K562 (cell line): ENCODE data around the gene TACR1. TPM values are rescaled to one million over a fixed set of nuclear protein-coding genes. Genes with fewer than 3 reads are reported as not detected.
"Not testable (repeated sequence)": the region's sequence is repeated elsewhere in the genome, so short reads cannot be mapped to it uniquely, and the experiment has no call there.

ENCODE experiments used
- ATAC-seq: fragments of 200-7000 bp; cut with Tn5 transposase; 3 replicates; pipeline ENCODE4 v1.9.1; 2020; ENCODE audit warnings: moderate library complexity
- BruUV-seq: library from RNA; stranded (reverse); fragments of 400-500 nt; replicated peaks from 2 replicates; lab custom pipeline; 2021; lab: Mats Ljungman, UMichigan
- CTCF ChIA-PET: fragments of 300-600 bp; formaldehyde crosslinking; extraction: SDS; loops from one replicate; lab custom pipeline; 2021; ENCODE audit warnings: low intra/inter-chr PET ratio; lab: Yijun Ruan, JAX
- POLR2A ChIA-PET: fragments of 300-600, 350-650 bp; sonication (Branson Sonifier 250); formaldehyde crosslinking; extraction: SDS; loops from one replicate; lab custom pipeline; 2021; ENCODE audit warnings: antibody characterized with exemption, inconsistent platforms; lab: Yijun Ruan, JAX
- DNase-seq, 4 experiments: peaks; one replicate each; pipeline versions ENCODE4 v3.0.0 to v3.0.0-alpha.2; 2011 to 2018; ENCODE audit warnings: low spot score in 3 of 4, mixed read lengths in 3 of 4; ENCODE audit errors: extremely low read depth in 1 of 4
- FAIRE-seq: peaks from 2 replicates; lab custom pipeline; 2011; peaks lifted over from hg19 to GRCh38; lab: Jason Lieb, UNC
- H2AFZ ChIP-seq: 2 replicates; pipeline ENCODE4 v1.6.0; 2011; ENCODE audit warnings: low read depth, low read length, control low read depth, inconsistent platforms
- H3K27ac ChIP-seq: fragments of 200-600 bp; 3 replicates; pipeline ENCODE4 v1.8.0; 2011; ENCODE audit warnings: low read depth, mild to moderate bottlenecking, control low read depth, inconsistent platforms, low read length, moderate library complexity, mixed read lengths; ENCODE audit errors: extremely low read depth
- H3K27me3 ChIP-seq, 2 experiments: fragments of 300-600 bp in 1 of 2; 2 replicates in 1 of 2; 3 replicates in 1 of 2; pipeline versions ENCODE4 v1.6.0 to v1.8.0; 2011; ENCODE audit warnings: inconsistent platforms in 2 of 2, low read length in 2 of 2, mild to moderate bottlenecking in 1 of 2, mixed read lengths in 1 of 2, moderate library complexity in 1 of 2; ENCODE audit not compliant: control insufficient read depth in 2 of 2, insufficient read depth in 2 of 2
- H3K36me3 ChIP-seq: fragments of 300-600 bp; 3 replicates; pipeline ENCODE4 v1.8.0; 2011; ENCODE audit warnings: mild to moderate bottlenecking, low read length, inconsistent platforms; ENCODE audit not compliant: control insufficient read depth, insufficient read depth
- H3K4me1 ChIP-seq, 2 experiments: fragments of 200-600 bp in 1 of 2; replicated peaks in 1 of 2; 2 replicates in 1 of 2; 3 replicates in 1 of 2; pipeline versions ENCODE4 v1.5.1 to v1.8.0; 2011; ENCODE audit warnings: inconsistent platforms in 2 of 2, low read length in 2 of 2, mild to moderate bottlenecking in 1 of 2, mixed read lengths in 1 of 2, moderate library complexity in 1 of 2; ENCODE audit not compliant: control insufficient read depth in 2 of 2, insufficient read depth in 2 of 2
- H3K4me2 ChIP-seq: 2 replicates; pipeline ENCODE4 v1.6.1; 2011; ENCODE audit warnings: low read length, control low read depth, inconsistent platforms, mixed read lengths; ENCODE audit not compliant: insufficient read depth
- H3K4me3 ChIP-seq: fragments of 200-600 bp; sonication (generic), shearing (Covaris generic); 2 replicates; pipeline ENCODE4 v1.5.1; 2016; ENCODE audit warnings: control low read depth, inconsistent platforms
- H3K79me2 ChIP-seq: fragments of 200-600 bp; 3 replicates; pipeline ENCODE4 v1.8.0; 2011; ENCODE audit warnings: low read length, inconsistent platforms; ENCODE audit not compliant: control insufficient read depth, insufficient read depth
- H3K9ac ChIP-seq, 2 experiments: 2 replicates each; pipeline versions ENCODE4 v1.6.0 to v1.6.1; 2011; ENCODE audit warnings: low read depth in 2 of 2, low read length in 2 of 2, control low read depth in 1 of 2, inconsistent platforms in 1 of 2, mild to moderate bottlenecking in 1 of 2, mixed read lengths in 1 of 2; ENCODE audit not compliant: insufficient read depth in 1 of 2
- H3K9me1 ChIP-seq: one replicate; pipeline ENCODE4 v1.6.0; 2011; ENCODE audit warnings: inconsistent platforms, mild to moderate bottlenecking, low read length, moderate library complexity; ENCODE audit not compliant: control insufficient read depth, insufficient read depth
- H3K9me3 ChIP-seq: replicated peaks from 2 replicates; pipeline ENCODE4 v1.5.1; 2011; ENCODE audit warnings: low read depth, low read length, inconsistent platforms; ENCODE audit not compliant: control insufficient read depth, insufficient read depth
- H4K20me1 ChIP-seq: replicated peaks from 2 replicates; pipeline ENCODE4 v1.6.1; 2011; ENCODE audit warnings: low read length, inconsistent platforms, mixed read lengths; ENCODE audit not compliant: control insufficient read depth, insufficient read depth
- DACH1 ChIP-seq: fragments of 450-650 bp; IDR thresholded peaks from 2 replicates; pipeline ENCODE4 v1.6.1; 2018; ENCODE audit not compliant: partially characterized antibody
- EP400 ChIP-seq: fragments of 450-650 bp; IDR thresholded peaks from 2 replicates; pipeline ENCODE4 v1.6.1; 2017; ENCODE audit warnings: antibody characterized with exemption, mild to moderate bottlenecking, moderate library complexity
- MYNN ChIP-seq, 2 experiments: sonication (generic); formaldehyde crosslinking in 1 of 2; IDR thresholded peaks; 2 replicates each; pipeline versions ENCODE4 v1.5.0 to v1.6.1; 2016 to 2020; ENCODE audit warnings: antibody characterized with exemption in 1 of 2, missing genetic modification reagents in 1 of 2
- NFATC3 ChIP-seq: fragments of 450-650 bp; IDR thresholded peaks from 2 replicates; pipeline ENCODE4 v1.6.1; 2017; ENCODE audit warnings: mild to moderate bottlenecking
- ZNF431 ChIP-seq: sonication (generic); formaldehyde crosslinking; IDR thresholded peaks from 2 replicates; pipeline ENCODE4 v1.8.0; 2022; ENCODE audit warnings: mild to moderate bottlenecking, missing genetic modification reagents
- WGBS: fragments of 100-300 bp; shearing (Covaris generic); methylation state at CpG from one replicate; pipeline ENCODE4 v1.1.6; 2016; ENCODE audit warnings: low coverage, mixed read lengths; ENCODE audit not compliant: insufficient coverage; ENCODE audit errors: missing lambda C conversion rate; 5-methylcytosine and 5-hydroxymethylcytosine counted together
- in situ Hi-C: fragments of 300-500 bp; cut with MboI; formaldehyde crosslinking; loops from 4 replicates; pipeline ENCODE4 v1.15.0; 2018; ENCODE audit warnings: inconsistent platforms, mixed read lengths
- intact Hi-C: fragments of 100-400 bp; cut with micrococcal nuclease; formaldehyde crosslinking; loops from 2 replicates; pipeline ENCODE4 v1.14.2; 2022
- polyA plus RNA-seq, 8 experiments: library from polyadenylated mRNA; depleted of rRNA in 4 of 8; stranded (reverse) in 5 of 8; unstranded in 3 of 8; fragments of >200 nt; fragmentation: Nextera tagmentation in 2 of 8; fragmentation: Illumina TruSeq in 1 of 8; extraction: Ambion mirVana in 2 of 8; extraction: Trizol in 1 of 8; gene quantifications; 2 replicates each; pipeline versions ENCODE4 v1.2.1 to v1.2.3, GENCODE V29; 2011 to 2014; ENCODE audit warnings: inconsistent platforms in 1 of 8, missing spikeins in 1 of 8
- total RNA-seq, 7 experiments: library from RNA; depleted of rRNA in 6 of 7; stranded (reverse); fragments of >200 nt in 6 of 7; fragmentation: Illumina TruSeq in 2 of 7; extraction: Trizol in 2 of 7; gene quantifications; 2 replicates each; pipeline versions ENCODE4 v1.2.1 to v1.2.3, GENCODE V29; 2011 to 2021; ENCODE audit warnings: low replicate concordance in 1 of 7
- TF ChIP-seq, protein P1 (sequence below), 2 experiments: fragments of 250-450 bp in 1 of 2; fragments of 450-650 bp in 1 of 2; sonication (Bioruptor Pico) in 1 of 2; IDR thresholded peaks; 2 replicates each; pipeline versions ENCODE4 v1.6.1 to v1.8.0; 2016 to 2021; ENCODE audit warnings: mild to moderate bottlenecking in 2 of 2, moderate library complexity in 2 of 2, missing compliant biosample characterization in 1 of 2, missing genetic modification characterization in 1 of 2
- TF ChIP-seq, protein P2 (sequence below): sonication (generic); formaldehyde crosslinking; IDR thresholded peaks from 2 replicates; pipeline ENCODE4 v1.8.0; 2022; ENCODE audit warnings: mild to moderate bottlenecking, missing genetic modification reagents
- TF ChIP-seq, protein P3 (sequence below): IDR thresholded peaks from 3 replicates; pipeline ENCODE4 v1.6.1; 2011; ENCODE audit warnings: borderline replicate concordance, mild to moderate bottlenecking; ENCODE audit not compliant: insufficient read length, insufficient read depth

Gene TACR1
- total and polyA plus RNA-seq, 9 of the 15 experiments (the other 6 are each of a cell fraction or from before 2014, with no cell fraction given) = not detected

DNA sequence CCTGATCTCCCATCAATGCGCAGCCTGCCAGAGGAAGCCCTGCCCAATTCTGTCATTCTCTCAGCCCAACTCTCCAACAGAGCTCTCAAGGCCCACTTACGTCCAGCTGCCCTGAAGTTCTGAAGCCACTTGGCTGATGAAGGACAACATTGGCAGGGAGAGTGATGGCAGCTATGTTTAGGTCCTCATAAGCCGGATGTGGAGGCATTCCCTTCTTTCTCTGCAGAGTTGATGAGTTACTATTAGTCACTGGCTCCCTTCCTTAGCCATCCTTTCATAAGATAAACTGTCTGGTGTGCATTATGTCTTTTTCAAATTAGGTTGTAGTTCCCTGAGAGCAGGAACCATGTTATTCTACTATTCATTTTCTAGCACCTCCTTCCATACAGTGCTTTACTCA, 22.5 kb upstream of the TACR1 start (continued):
- TF ChIP-seq EP400 (no peak), NFATC3 (no peak), ZNF431 (CRISPR knock-in tag) (no peak), MYNN (IDR thresholded peaks at IDR 0.05) (no peak), MYNN (CRISPR knock-in tag; IDR thresholded peaks at IDR 0.05) (no peak), DACH1 (no peak)
- TF ChIP-seq, protein P1, sequence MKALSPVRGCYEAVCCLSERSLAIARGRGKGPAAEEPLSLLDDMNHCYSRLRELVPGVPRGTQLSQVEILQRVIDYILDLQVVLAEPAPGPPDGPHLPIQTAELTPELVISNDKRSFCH (CRISPR knock-in tag; IDR thresholded peaks at IDR 0.05) = no peak
- TF ChIP-seq, protein P1 (tag; IDR thresholded peaks at IDR 0.05) = no peak
- TF ChIP-seq, protein P2, sequence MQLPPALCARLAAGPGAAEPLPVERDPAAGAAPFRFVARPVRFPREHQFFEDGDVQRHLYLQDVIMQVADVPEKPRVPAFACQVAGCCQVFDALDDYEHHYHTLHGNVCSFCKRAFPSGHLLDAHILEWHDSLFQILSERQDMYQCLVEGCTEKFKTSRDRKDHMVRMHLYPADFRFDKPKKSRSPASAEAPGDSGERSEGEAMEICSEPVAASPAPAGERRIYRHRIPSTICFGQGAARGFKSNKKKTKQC (CRISPR knock-in tag) = no peak
- TF ChIP-seq, protein P3, sequence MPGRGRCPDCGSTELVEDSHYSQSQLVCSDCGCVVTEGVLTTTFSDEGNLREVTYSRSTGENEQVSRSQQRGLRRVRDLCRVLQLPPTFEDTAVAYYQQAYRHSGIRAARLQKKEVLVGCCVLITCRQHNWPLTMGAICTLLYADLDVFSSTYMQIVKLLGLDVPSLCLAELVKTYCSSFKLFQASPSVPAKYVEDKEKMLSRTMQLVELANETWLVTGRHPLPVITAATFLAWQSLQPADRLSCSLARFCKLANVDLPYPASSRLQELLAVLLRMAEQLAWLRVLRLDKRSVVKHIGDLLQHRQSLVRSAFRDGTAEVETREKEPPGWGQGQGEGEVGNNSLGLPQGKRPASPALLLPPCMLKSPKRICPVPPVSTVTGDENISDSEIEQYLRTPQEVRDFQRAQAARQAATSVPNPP = no peak

DNA sequence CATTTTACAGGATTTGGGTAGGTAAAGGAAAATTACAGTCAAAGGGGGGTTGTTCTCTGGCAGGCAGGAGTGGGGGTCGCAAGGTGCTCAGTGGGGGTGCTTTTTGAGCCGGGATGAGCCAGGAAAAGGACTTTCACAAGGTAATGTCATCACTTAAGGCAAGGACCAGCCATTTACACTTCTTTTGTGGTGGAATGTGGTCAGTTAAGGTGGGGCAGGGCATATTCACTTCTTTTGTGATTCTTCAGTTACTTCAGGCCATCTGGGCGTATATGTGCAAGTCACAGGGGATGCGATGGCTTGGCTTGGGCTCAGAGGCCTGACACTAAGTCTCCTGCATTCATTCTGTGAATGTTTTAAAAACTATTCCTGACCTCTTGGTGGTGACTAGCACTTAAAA, 19.9 kb upstream of the TACR1 start:
- H3K27me3 ChIP-seq, POLR2A ChIA-PET, ATAC-seq, H3K27ac ChIP-seq, H3K4me3 ChIP-seq, H3K9me3 ChIP-seq, H3K9me1 ChIP-seq, H2AFZ ChIP-seq, DNase-seq, H3K9ac ChIP-seq, BruUV-seq, in situ Hi-C loops, H3K36me3 ChIP-seq, H3K79me2 ChIP-seq, CTCF ChIA-PET, H3K4me1 ChIP-seq, intact Hi-C loops, FAIRE-seq, H4K20me1 ChIP-seq, H3K4me2 ChIP-seq: not testable (repeated sequence)
- 0% methylated on average over 3 of the region's 4 CpGs for WGBS
